Upper lobe of right lung (tissue), 1 donor: ENCODE results near the gene APBB3. TPM values are rescaled to one million over a fixed set of nuclear protein-coding genes. Genes with fewer than 3 reads are reported as not detected.

ENCODE experiments used
- ATAC-seq: fragments of 200-7000 bp; cut with Tn5 transposase; one replicate; pipeline ENCODE4 v1.9.1; 2020; ENCODE audit warnings: mild to moderate bottlenecking, moderate library complexity
- DNase-seq: peaks from one replicate; pipeline ENCODE4 v3.0.0-alpha.2; 2020
- H3K27ac ChIP-seq: fragments of 200-600 bp; one replicate; pipeline ENCODE4 v1.8.0; 2022
- H3K27me3 ChIP-seq: fragments of 200-600 bp; one replicate; pipeline ENCODE4 v1.8.0; 2022; ENCODE audit warnings: mild to moderate bottlenecking
- H3K36me3 ChIP-seq: fragments of 200-600 bp; one replicate; pipeline ENCODE4 v1.8.0; 2022
- H3K4me1 ChIP-seq: fragments of 200-600 bp; one replicate; pipeline ENCODE4 v1.8.0; 2022
- H3K4me3 ChIP-seq: fragments of 200-600 bp; one replicate; pipeline ENCODE4 v1.8.0; 2022; ENCODE audit warnings: mild to moderate bottlenecking
- H3K9me3 ChIP-seq: fragments of 200-600 bp; one replicate; pipeline ENCODE4 v1.8.0; 2022
- CTCF ChIP-seq: fragments of 200-600 bp; IDR thresholded peaks from one replicate; pipeline ENCODE4 v1.8.0; 2022; ENCODE audit warnings: antibody characterized with exemption
- intact Hi-C: fragments of 100-400 bp; cut with DNase I; formaldehyde crosslinking; loops from one replicate; pipeline ENCODE4 v1.11.0; 2022
- long read RNA-seq: library from polyadenylated mRNA; unstranded; transcript quantifications from one replicate; pipeline ENCODE4 v2.0.0, GENCODE V29; 2021
- total RNA-seq: library from RNA; stranded (reverse); fragmentation: NEBNext Ultra II Directional; extraction: Animal tissue kit (Norgen Biotek cat#: 25700); gene quantifications from one replicate; pipeline ENCODE4 v1.2.1, GENCODE V29; 2021
- donor health status: DM: no; HTN: yes; CAD: no; lungs with severe emphysema.

Gene APBB3
- total RNA-seq: 25.8 TPM
- long read RNA-seq, partial matches to known transcripts: 11 of 29 reads
- long read RNA-seq, other reads (novel, unspliced or antisense): 17 of 29 reads

GRCh38 chr5:140564196-140565023 is at the start of gene APBB3, which contains the start of gene SLC35A4:
Gene APBB3 (minus strand): TSS chr5:140564598. CDS start chr5:140564245, 353 bp downstream.
Gene SLC35A4 (plus strand): TSS chr5:140564828. CDS start chr5:140567170, 2,342 bp downstream.
- TF ChIP-seq CTCF: no peak
- Histone ChIP-seq H3K4me1 (peaks cover 30% of the 10 kb centered on the region), H3K36me3 (peaks cover 25% of the 10 kb centered on the region), H3K9me3 (no peaks in the 10 kb centered on the region), H3K27me3 (no peaks in the 10 kb centered on the region), H3K4me3 (peak within 1 kb of the TSS; percentile 72), H3K27ac (peak within 1 kb of the TSS; percentile 96)
- intact Hi-C loops: loop anchor here (10.0 kb wide), 1 partner anchor 70 kb away; the partner anchor contains the start of genes CD14 and TMCO6
- ATAC-seq: peak; percentile 93
- DNase-seq: peak; percentile 97

DNA sequence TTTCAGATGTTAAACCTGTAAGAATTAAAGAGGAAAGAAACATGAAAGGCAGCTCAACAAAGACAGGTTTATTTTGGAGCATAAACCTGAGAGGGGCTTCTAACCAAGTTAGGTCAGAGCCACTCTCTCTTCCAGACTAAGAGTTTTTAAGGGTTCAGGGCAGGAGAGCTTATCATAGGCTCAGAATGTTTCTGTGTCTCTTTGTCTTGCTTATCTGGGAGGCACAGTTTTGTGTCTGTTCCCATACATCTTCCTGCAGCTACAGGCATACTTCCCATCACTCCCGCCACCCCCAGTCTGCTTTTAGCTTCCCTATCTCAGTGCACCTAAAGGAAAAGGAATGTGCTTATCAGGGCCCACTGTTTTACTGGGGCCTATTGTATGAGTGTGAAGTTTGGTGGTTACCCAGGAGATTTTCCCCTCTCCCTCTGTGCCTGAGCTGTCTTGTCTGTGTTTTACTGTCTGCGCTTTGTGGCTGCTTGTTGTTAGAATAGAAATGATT is 46.7 kb upstream of the APBB3 start:
- H3K9me3 ChIP-seq: no peaks in the 10 kb centered on the region
- intact Hi-C loops: no loop called here
- H3K27me3 ChIP-seq: no peaks in the 10 kb centered on the region
- ATAC-seq (no peak), DNase-seq (no peak)
- no peaks in the 10 kb centered on the region for H3K36me3 ChIP-seq
- H3K4me1 ChIP-seq: peaks cover 18% of the 10 kb centered on the region
- no peak for TF ChIP-seq CTCF
- H3K27ac ChIP-seq: peak overlapping the region; percentile 76
- H3K4me3 ChIP-seq: no peak overlapping the region

GRCh38 chr5:140609126-140609525 is 44.7 kb upstream of the APBB3 start:
- Histone ChIP-seq H3K4me3 (no peak overlapping the region), H3K9me3 (no peaks in the 10 kb centered on the region), H3K27ac (peak overlapping the region; percentile 76), H3K4me1 (peaks cover 18% of the 10 kb centered on the region), H3K27me3 (no peaks in the 10 kb centered on the region), H3K36me3 (no peaks in the 10 kb centered on the region)
- DNase-seq: no peak
- intact Hi-C loops: no loop called here
- TF ChIP-seq CTCF: no peak
- peak; percentile 82 for ATAC-seq

DNA sequence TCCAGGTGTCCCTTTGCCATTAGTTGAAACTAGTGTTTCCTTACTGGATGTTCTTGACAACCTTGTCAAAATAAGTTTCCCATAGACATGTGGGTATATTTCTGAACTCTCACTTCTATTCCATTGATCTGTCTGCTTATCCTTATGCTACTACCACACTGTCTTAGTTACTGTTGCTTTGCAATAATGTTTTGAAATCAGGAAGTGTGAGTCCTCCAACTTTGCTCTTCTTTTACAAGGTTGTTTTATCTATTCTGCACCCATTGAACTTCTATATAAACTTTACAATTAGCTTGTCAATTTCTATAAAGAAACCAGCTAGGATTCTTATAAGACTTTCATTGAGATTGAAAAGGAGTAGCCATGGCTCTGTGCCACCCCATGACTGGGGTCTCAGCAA is 44.3 kb upstream of the APBB3 start:
- no peaks in the 10 kb centered on the region for H3K36me3 ChIP-seq
- H3K27ac ChIP-seq: peak overlapping the region; percentile 76
- DNase-seq (no peak), ATAC-seq (peak; percentile 27)
- H3K9me3 ChIP-seq: no peaks in the 10 kb centered on the region
- no peak overlapping the region for H3K4me3 ChIP-seq
- H3K4me1 ChIP-seq: peaks cover 18% of the 10 kb centered on the region
- intact Hi-C loops: no loop called here
- no peaks in the 10 kb centered on the region for H3K27me3 ChIP-seq
- no peak for TF ChIP-seq CTCF

DNA sequence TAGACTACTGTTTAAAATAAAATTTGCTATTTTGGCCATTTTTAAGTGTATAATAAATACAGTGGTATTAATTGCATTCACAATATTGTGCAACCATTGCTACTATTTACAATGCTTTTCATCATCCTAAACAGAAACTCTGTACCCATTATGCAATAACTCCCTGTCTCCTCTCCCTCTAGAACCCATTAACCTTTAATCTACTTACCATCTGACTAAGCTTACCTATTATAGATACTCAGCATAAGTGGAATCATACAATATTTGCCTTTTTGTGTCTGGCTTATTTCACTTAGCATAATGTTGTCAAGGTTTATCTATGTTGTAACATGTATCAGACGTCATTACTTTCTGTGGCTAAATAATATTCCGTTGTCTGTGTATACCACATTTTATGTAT is 42.6 kb upstream of the APBB3 start:
- intact Hi-C loops: no loop called here
- H3K9me3 ChIP-seq: no peaks in the 10 kb centered on the region
- H3K36me3 ChIP-seq: no peaks in the 10 kb centered on the region
- DNase-seq: no peak
- TF ChIP-seq CTCF: no peak
- ATAC-seq: peak; percentile 7
- no peaks in the 10 kb centered on the region for H3K27me3 ChIP-seq
- peaks cover 18% of the 10 kb centered on the region for H3K4me1 ChIP-seq
- H3K27ac ChIP-seq: no peak overlapping the region
- no peak overlapping the region for H3K4me3 ChIP-seq
